Vagina (tissue), 2 donors: ENCODE data around the gene CDKN2AIPNL. TPM values are rescaled to one million over a fixed set of nuclear protein-coding genes. Genes with fewer than 3 reads are reported as not detected.

Source experiments
- DNase-seq, 2 donors: peaks; one replicate each; pipeline ENCODE4 v3.0.0-alpha.2; 2017; ENCODE audit errors: extremely low spot score in 2 of 2
- H3K27ac ChIP-seq: fragments of 200-600 bp; sonication (generic); one replicate; pipeline ENCODE4 v1.5.1; 2019
- H3K27me3 ChIP-seq: fragments of 200-600 bp; sonication (generic); one replicate; pipeline ENCODE4 v1.5.1; 2019
- H3K36me3 ChIP-seq, 2 donors: fragments of 200-600 bp; sonication (generic); one replicate each; pipeline ENCODE4 v1.5.1; 2017 to 2019
- H3K4me1 ChIP-seq: fragments of 200-600 bp; sonication (generic); one replicate; pipeline ENCODE4 v1.5.1; 2019
- H3K4me3 ChIP-seq, 2 donors: fragments of 200-600 bp; sonication (generic); 1 replicate in 1 of 2; 2 replicates in 1 of 2; pipeline ENCODE4 v1.5.1; 2016 to 2019
- H3K9me3 ChIP-seq: fragments of 200-600 bp; sonication (generic); one replicate; pipeline ENCODE4 v1.5.1; 2019
- CTCF ChIP-seq, 3 experiments: fragments of 450-650 bp in 2 of 3; fragments of 200-600 bp in 1 of 3; sonication (generic) in 1 of 3; IDR thresholded peaks; one replicate each; pipeline ENCODE4 v1.5.1; 2017 to 2019; ENCODE audit warnings: antibody characterized with exemption in 3 of 3, mild to moderate bottlenecking in 2 of 3, moderate library complexity in 2 of 3
- POLR2A ChIP-seq, 2 donors: fragments of 450-650 bp; IDR thresholded peaks; one replicate each; pipeline ENCODE4 v1.6.1; 2017; ENCODE audit warnings: antibody characterized with exemption in 2 of 2, mild to moderate bottlenecking in 2 of 2, moderate library complexity in 2 of 2
- POLR2AphosphoS5 ChIP-seq, 2 donors: sonication (generic); formaldehyde crosslinking; IDR thresholded peaks; one replicate each; pipeline ENCODE4 v1.9.0; 2017; ENCODE audit warnings: antibody characterized with exemption in 2 of 2, mild to moderate bottlenecking in 2 of 2, low read depth in 1 of 2; ENCODE audit not compliant: insufficient read depth in 1 of 2
- intact Hi-C: fragments of 100-400 bp; cut with DNase I; formaldehyde crosslinking; loops from one replicate; pipeline ENCODE4 v1.15.1; 2023
- total RNA-seq: library from RNA; depleted of rRNA; stranded (reverse); fragments of >200 nt; gene quantifications from one replicate; pipeline ENCODE4 v1.2.3, GENCODE V29; 2016

CDKN2AIPNL gene
- total RNA-seq, 1 donor from 2014 or later, result 18.4 TPM

GRCh38 chr5:134440201-134440755 lies 28.6 kb upstream of the CDKN2AIPNL start:
- no peak overlapping the region for H3K4me3 ChIP-seq
- no peak for DNase-seq
- H3K9me3 ChIP-seq, result no peaks in the 10 kb centered on the region
- H3K36me3 ChIP-seq, result no peaks in the 10 kb centered on the region
- TF ChIP-seq POLR2AphosphoS5 (IDR thresholded peaks at IDR 0.05; ENCODE audit: insufficient read depth in 1 of 2, low read depth in 1 of 2) (no peak), POLR2A (IDR thresholded peaks at IDR 0.05) (no peak), CTCF (IDR thresholded peaks at IDR 0.05) (no peak)
- peaks cover 37% of the 10 kb centered on the region for H3K4me1 ChIP-seq
- intact Hi-C loops, result no loop called here
- no peaks in the 10 kb centered on the region for H3K27me3 ChIP-seq
- H3K27ac ChIP-seq, result no peak overlapping the region

- Histone ChIP-seq H3K36me3 (no peaks in the 10 kb centered on the region), H3K9me3 (no peaks in the 10 kb centered on the region), H3K27ac (peak overlapping the region; percentile 51), H3K4me1 (peaks cover 37% of the 10 kb centered on the region), H3K4me3 (no peak overlapping the region), H3K27me3 (no peaks in the 10 kb centered on the region)
- TF ChIP-seq CTCF (IDR thresholded peaks at IDR 0.05) (no peak), POLR2AphosphoS5 (IDR thresholded peaks at IDR 0.05; ENCODE audit: insufficient read depth in 1 of 2, low read depth in 1 of 2) (peak; percentile 68 to 90), POLR2A (IDR thresholded peaks at IDR 0.05) (no peak)
- peak in 1 of 2 donors; percentile 98 for DNase-seq
- intact Hi-C loops, result no loop called here
Observed at GRCh38 chr5:134439210-134439654, 27.6 kb upstream of the CDKN2AIPNL start.

- Histone ChIP-seq H3K36me3 (no peaks in the 10 kb centered on the region), H3K4me1 (peaks cover 37% of the 10 kb centered on the region), H3K27me3 (no peaks in the 10 kb centered on the region), H3K4me3 (no peak overlapping the region), H3K27ac (peak overlapping the region; percentile 51), H3K9me3 (no peaks in the 10 kb centered on the region)
- no peak for TF ChIP-seq CTCF (IDR thresholded peaks at IDR 0.05)
- no peak for TF ChIP-seq POLR2A (IDR thresholded peaks at IDR 0.05)
- no peak for TF ChIP-seq POLR2AphosphoS5 (IDR thresholded peaks at IDR 0.05; ENCODE audit: insufficient read depth in 1 of 2, low read depth in 1 of 2)
- intact Hi-C loops, result no loop called here
- DNase-seq, result no peak
Observed at GRCh38 chr5:134438721-134439123, 27.0 kb upstream of the CDKN2AIPNL start.

GRCh38 chr5:134437847-134438581 lies 26.3 kb upstream of the CDKN2AIPNL start:
- intact Hi-C loops, result no loop called here
- no peak for DNase-seq
- TF ChIP-seq POLR2A (IDR thresholded peaks at IDR 0.05) (no peak), POLR2AphosphoS5 (IDR thresholded peaks at IDR 0.05; ENCODE audit: insufficient read depth in 1 of 2, low read depth in 1 of 2) (no peak), CTCF (IDR thresholded peaks at IDR 0.05) (no peak)

GRCh38 chr5:134437340-134437846 lies 25.7 kb upstream of the CDKN2AIPNL start:
- no peaks in the 10 kb centered on the region for H3K9me3 ChIP-seq
- H3K4me3 ChIP-seq, result no peak overlapping the region
- H3K27me3 ChIP-seq, result no peaks in the 10 kb centered on the region
- no peak for DNase-seq
- intact Hi-C loops, result no loop called here
- no peak for TF ChIP-seq POLR2A (IDR thresholded peaks at IDR 0.05)
- TF ChIP-seq POLR2AphosphoS5 (IDR thresholded peaks at IDR 0.05; ENCODE audit: insufficient read depth in 1 of 2, low read depth in 1 of 2), result no peak
- no peaks in the 10 kb centered on the region for H3K36me3 ChIP-seq
- H3K4me1 ChIP-seq, result peaks cover 37% of the 10 kb centered on the region
- H3K27ac ChIP-seq, result no peak overlapping the region

More at GRCh38 chr5:134437847-134438581, 26.3 kb upstream of the CDKN2AIPNL start:
- H3K9me3 ChIP-seq, result no peaks in the 10 kb centered on the region
- H3K27ac ChIP-seq, result peak overlapping the region; percentile 51
- no peak overlapping the region for H3K4me3 ChIP-seq
- no peaks in the 10 kb centered on the region for H3K36me3 ChIP-seq
- peaks cover 37% of the 10 kb centered on the region for H3K4me1 ChIP-seq
- H3K27me3 ChIP-seq, result no peaks in the 10 kb centered on the region
